Left ventricle myocardium inferior (tissue), 1 donor: ENCODE data around the gene SENP7. TPM values are rescaled to one million over a fixed set of nuclear protein-coding genes. Genes with fewer than 3 reads are reported as not detected.

Experiments used
- DNase-seq: peaks from one replicate; pipeline ENCODE4 v3.0.0-alpha.2; 2020
- H3K27ac ChIP-seq: fragments of 200-600 bp; replicated peaks from 2 replicates; pipeline ENCODE4 v1.8.0; 2021
- H3K27me3 ChIP-seq: fragments of 200-600 bp; 2 replicates; pipeline ENCODE4 v1.8.0; 2021; ENCODE audit warnings: low read depth
- H3K36me3 ChIP-seq: fragments of 200-600 bp; 2 replicates; pipeline ENCODE4 v1.8.0; 2021
- H3K4me1 ChIP-seq: fragments of 200-600 bp; 2 replicates; pipeline ENCODE4 v1.8.0; 2021
- H3K4me3 ChIP-seq: fragments of 200-600 bp; 2 replicates; pipeline ENCODE4 v1.8.0; 2021; ENCODE audit warnings: mild to moderate bottlenecking, moderate library complexity
- H3K9me3 ChIP-seq: fragments of 200-600 bp; replicated peaks from 2 replicates; pipeline ENCODE4 v1.8.0; 2021
- intact Hi-C: fragments of 100-400 bp; cut with micrococcal nuclease; formaldehyde crosslinking; loops from one replicate; pipeline ENCODE4 v1.11.0; 2022
- total RNA-seq: library from RNA; stranded (reverse); fragmentation: NEBNext Ultra II Directional; extraction: Animal tissue kit (Norgen Biotek cat#: 25700); gene quantifications from one replicate; pipeline ENCODE4 v1.2.1, GENCODE V29; 2021
- TF ChIP-seq, protein P1 (sequence below): fragments of 200-600 bp; IDR thresholded peaks from 2 replicates; pipeline ENCODE4 v1.8.0; 2021; ENCODE audit warnings: antibody characterized with exemption, mild to moderate bottlenecking, borderline replicate concordance
- donor health status: DM: no; HTN: yes; CAD: no; lungs with severe emphysema.

SENP7 gene
- total RNA-seq, 1 donor from 2014 or later: 8.7 TPM

GRCh38 chr3:101533603-101533968 is 20.6 kb upstream of the SENP7 start:
- TF ChIP-seq, protein P1, sequence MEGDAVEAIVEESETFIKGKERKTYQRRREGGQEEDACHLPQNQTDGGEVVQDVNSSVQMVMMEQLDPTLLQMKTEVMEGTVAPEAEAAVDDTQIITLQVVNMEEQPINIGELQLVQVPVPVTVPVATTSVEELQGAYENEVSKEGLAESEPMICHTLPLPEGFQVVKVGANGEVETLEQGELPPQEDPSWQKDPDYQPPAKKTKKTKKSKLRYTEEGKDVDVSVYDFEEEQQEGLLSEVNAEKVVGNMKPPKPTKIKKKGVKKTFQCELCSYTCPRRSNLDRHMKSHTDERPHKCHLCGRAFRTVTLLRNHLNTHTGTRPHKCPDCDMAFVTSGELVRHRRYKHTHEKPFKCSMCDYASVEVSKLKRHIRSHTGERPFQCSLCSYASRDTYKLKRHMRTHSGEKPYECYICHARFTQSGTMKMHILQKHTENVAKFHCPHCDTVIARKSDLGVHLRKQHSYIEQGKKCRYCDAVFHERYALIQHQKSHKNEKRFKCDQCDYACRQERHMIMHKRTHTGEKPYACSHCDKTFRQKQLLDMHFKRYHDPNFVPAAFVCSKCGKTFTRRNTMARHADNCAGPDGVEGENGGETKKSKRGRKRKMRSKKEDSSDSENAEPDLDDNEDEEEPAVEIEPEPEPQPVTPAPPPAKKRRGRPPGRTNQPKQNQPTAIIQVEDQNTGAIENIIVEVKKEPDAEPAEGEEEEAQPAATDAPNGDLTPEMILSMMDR: no peak
- no peaks in the 10 kb centered on the region for H3K36me3 ChIP-seq
- no peak overlapping the region for H3K27ac ChIP-seq
- intact Hi-C loops: no loop called here
- H3K27me3 ChIP-seq: no peaks in the 10 kb centered on the region
- DNase-seq: no peak
- H3K4me1 ChIP-seq: no peaks in the 10 kb centered on the region
- no peaks in the 10 kb centered on the region for H3K9me3 ChIP-seq
- no peak overlapping the region for H3K4me3 ChIP-seq

GRCh38 chr3:101532783-101533602 is 20.0 kb upstream of the SENP7 start:
- no peak overlapping the region for H3K4me3 ChIP-seq
- TF ChIP-seq, protein P1: no peak
- no peak for DNase-seq

GRCh38 chr3:101531473-101532086 is 18.6 kb upstream of the SENP7 start:
- DNase-seq: no peak
- intact Hi-C loops: no loop called here
- Histone ChIP-seq H3K36me3 (no peaks in the 10 kb centered on the region), H3K27me3 (no peaks in the 10 kb centered on the region), H3K4me1 (no peaks in the 10 kb centered on the region), H3K27ac (no peak overlapping the region), H3K9me3 (no peaks in the 10 kb centered on the region), H3K4me3 (no peak overlapping the region)
- TF ChIP-seq, protein P1: no peak

More at GRCh38 chr3:101532783-101533602, 20.0 kb upstream of the SENP7 start:
- no peak overlapping the region for H3K27ac ChIP-seq
- no peaks in the 10 kb centered on the region for H3K4me1 ChIP-seq
- intact Hi-C loops: no loop called here
- no peaks in the 10 kb centered on the region for H3K9me3 ChIP-seq
- no peaks in the 10 kb centered on the region for H3K36me3 ChIP-seq
- H3K27me3 ChIP-seq: no peaks in the 10 kb centered on the region

DNA sequence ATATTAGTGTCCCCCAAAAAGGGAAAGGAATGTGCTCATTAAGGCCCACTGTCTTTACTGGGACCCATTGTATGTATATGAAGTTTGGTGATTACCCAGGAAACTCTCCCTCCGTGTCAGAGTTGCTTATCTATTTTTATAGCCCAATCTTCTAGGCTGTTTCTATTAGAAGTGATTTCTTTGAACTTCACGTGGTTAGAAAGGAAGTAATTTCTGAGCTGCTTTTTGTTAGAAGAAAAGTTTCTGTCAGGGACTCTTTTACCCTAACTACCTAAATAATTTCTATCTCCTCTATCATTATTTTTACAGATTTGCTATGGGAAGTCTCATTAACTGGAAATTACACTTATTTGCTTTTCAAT is 17.7 kb upstream of the SENP7 start:
- Histone ChIP-seq H3K4me1 (no peaks in the 10 kb centered on the region), H3K36me3 (no peaks in the 10 kb centered on the region), H3K27ac (no peak overlapping the region), H3K27me3 (no peaks in the 10 kb centered on the region), H3K9me3 (peaks cover 5% of the 10 kb centered on the region), H3K4me3 (no peak overlapping the region)
- TF ChIP-seq, protein P1: no peak
- intact Hi-C loops: no loop called here
- no peak for DNase-seq

GRCh38 chr3:101529816-101530685 is 17.0 kb upstream of the SENP7 start:
- Histone ChIP-seq H3K27me3 (no peaks in the 10 kb centered on the region), H3K9me3 (peaks cover 11% of the 10 kb centered on the region), H3K36me3 (no peaks in the 10 kb centered on the region), H3K4me1 (no peaks in the 10 kb centered on the region), H3K4me3 (no peak overlapping the region), H3K27ac (no peak overlapping the region)
- intact Hi-C loops: no loop called here
- TF ChIP-seq, protein P1: no peak
- DNase-seq: no peak
